ENCODE data around the gene NFE2L3. TPM values are rescaled to one million over a fixed set of nuclear protein-coding genes. Genes with fewer than 3 reads are reported as not detected.

The NFE2L3 gene
- total RNA-seq, 1 donor from 2014 or later: 50.4 TPM

DNA sequence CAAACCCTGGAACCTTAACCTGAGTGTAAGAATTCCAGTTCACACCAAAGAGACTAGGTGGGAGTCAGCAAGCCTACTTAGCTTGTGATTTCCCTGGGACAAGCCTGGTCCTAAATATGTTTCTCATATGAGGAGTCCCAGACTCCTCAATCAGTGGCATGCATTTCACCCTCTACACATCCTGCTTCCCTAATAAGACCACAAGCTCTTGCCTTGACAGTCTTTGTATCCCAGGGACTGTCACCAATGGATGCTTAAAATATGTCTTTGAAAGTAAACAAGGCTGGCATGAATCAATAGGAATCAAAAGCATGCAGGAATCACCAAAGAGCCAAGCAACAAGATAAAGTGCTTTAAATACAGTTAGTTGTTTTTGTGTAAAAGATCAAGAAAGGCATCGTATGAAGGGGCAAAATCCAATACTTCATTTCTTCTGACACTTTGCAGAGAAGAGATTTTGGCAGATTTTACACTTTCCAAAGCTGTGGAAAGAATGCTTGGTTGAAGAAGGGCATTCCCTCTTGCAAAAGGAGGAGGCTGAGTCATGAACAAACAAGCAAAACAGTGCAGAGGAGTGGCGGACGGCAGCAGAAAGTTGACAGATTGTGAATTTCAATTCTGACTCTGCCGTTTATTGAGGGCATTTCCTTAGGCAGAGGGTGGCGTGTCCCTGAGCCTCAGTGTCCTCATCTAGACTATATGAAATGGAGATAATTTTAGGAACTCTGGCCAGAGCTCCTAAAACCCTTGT is 8.5 kb upstream of the NFE2L3 start:
- Histone ChIP-seq H4K20me1 (ENCODE audit: insufficient read depth, low read length) (no peaks in the 10 kb centered on the region), H3K27ac (ENCODE audit: low read depth, low read length) (no peak overlapping the region), H3K4me1 (ENCODE audit: insufficient read depth, low read length) (peaks cover 6% of the 10 kb centered on the region), H3K9ac (ENCODE audit: low read length) (no peak overlapping the region), H3K27me3 (ENCODE audit: insufficient read depth, low read length) (no peaks in the 10 kb centered on the region), H3K4me2 (ENCODE audit: low read length) (peak overlapping the region; percentile 14), H3K79me2 (ENCODE audit: insufficient read depth, low read length) (no peaks in the 10 kb centered on the region), H3K36me3 (ENCODE audit: insufficient read depth, low read length) (no peaks in the 10 kb centered on the region), H3K9me3 (ENCODE audit: insufficient read depth, low read depth, low read length) (no peaks in the 10 kb centered on the region), H3K4me3 (ENCODE audit: insufficient read depth, low read depth, low read length) (no peak overlapping the region), H2AFZ (ENCODE audit: low read depth, low read length) (no peak overlapping the region)
- no peak overlapping the region for H3K27ac Mint-ChIP-seq (ENCODE audit: unreplicated experiment)
- H3K4me3 Mint-ChIP-seq (ENCODE audit: unreplicated experiment): no peak overlapping the region
- peaks cover 4% of the 10 kb centered on the region for H3K9me3 Mint-ChIP-seq (ENCODE audit: unreplicated experiment)
- TF ChIP-seq, protein P1, sequence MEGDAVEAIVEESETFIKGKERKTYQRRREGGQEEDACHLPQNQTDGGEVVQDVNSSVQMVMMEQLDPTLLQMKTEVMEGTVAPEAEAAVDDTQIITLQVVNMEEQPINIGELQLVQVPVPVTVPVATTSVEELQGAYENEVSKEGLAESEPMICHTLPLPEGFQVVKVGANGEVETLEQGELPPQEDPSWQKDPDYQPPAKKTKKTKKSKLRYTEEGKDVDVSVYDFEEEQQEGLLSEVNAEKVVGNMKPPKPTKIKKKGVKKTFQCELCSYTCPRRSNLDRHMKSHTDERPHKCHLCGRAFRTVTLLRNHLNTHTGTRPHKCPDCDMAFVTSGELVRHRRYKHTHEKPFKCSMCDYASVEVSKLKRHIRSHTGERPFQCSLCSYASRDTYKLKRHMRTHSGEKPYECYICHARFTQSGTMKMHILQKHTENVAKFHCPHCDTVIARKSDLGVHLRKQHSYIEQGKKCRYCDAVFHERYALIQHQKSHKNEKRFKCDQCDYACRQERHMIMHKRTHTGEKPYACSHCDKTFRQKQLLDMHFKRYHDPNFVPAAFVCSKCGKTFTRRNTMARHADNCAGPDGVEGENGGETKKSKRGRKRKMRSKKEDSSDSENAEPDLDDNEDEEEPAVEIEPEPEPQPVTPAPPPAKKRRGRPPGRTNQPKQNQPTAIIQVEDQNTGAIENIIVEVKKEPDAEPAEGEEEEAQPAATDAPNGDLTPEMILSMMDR (IDR thresholded peaks at IDR 0.05; ENCODE audit: insufficient read depth, low read depth, low read length): no peak
- DNase-seq (ENCODE audit: low read depth) (peak; percentile 36), FAIRE-seq (peak; percentile 63)
- H3K36me3 Mint-ChIP-seq (ENCODE audit: low read depth, unreplicated experiment): no peaks in the 10 kb centered on the region
- no peaks in the 10 kb centered on the region for H3K27me3 Mint-ChIP-seq (ENCODE audit: low read depth, unreplicated experiment)
- peaks cover 12% of the 10 kb centered on the region for H3K4me1 Mint-ChIP-seq (ENCODE audit: low read depth, unreplicated experiment)

DNA sequence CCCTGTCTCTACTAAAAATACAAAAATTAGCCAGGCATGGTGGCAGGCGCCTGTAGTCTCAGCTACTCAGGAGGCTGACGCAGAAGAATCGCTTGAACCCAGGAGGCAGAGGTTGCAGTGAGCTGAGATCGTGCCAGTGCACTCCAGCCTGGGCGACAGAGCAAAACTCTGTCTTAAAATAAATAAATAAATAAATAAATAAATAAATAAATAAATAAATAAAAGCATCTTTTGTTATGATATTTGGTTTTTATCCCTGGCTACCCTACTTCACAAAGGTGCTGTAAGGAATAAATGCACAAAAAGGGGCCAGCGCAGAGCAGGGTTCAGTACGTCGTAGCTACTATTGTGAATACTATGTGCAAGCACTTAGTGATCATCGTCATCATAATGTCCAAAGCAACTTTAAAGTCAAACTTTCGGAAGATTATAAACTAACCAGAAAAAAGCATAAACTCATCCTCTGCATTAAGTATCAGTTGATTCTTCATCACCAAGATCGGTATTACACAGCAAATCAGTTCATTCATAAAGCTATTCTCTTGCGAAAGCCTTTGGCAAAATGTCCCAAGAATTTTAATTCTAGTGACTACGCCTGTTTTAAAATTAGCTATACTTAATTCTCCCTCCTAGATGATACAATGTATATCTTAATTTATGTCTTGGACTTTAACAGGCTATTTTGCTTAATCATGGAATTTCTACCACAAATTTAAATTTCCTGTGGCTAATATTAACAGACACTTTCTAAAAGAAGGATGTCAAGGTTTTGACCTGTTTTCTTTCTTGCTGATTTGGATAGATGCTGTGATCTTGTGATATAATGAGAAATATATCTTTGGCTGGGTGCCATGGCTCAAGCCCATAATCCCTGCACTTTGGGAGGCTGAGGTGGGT is 7.6 kb upstream of the NFE2L3 start:
- no peak for DNase-seq (ENCODE audit: low read depth)
- Histone ChIP-seq H3K4me2 (ENCODE audit: low read length) (no peak overlapping the region), H3K9ac (ENCODE audit: low read length) (no peak overlapping the region), H3K36me3 (ENCODE audit: insufficient read depth, low read length) (no peaks in the 10 kb centered on the region), H3K79me2 (ENCODE audit: insufficient read depth, low read length) (no peaks in the 10 kb centered on the region), H3K9me3 (ENCODE audit: insufficient read depth, low read depth, low read length) (no peaks in the 10 kb centered on the region), H3K27ac (ENCODE audit: low read depth, low read length) (no peak overlapping the region), H4K20me1 (ENCODE audit: insufficient read depth, low read length) (no peaks in the 10 kb centered on the region), H3K27me3 (ENCODE audit: insufficient read depth, low read length) (peaks cover 2% of the 10 kb centered on the region), H3K4me3 (ENCODE audit: insufficient read depth, low read depth, low read length) (no peak overlapping the region), H2AFZ (ENCODE audit: low read depth, low read length) (no peak overlapping the region), H3K4me1 (ENCODE audit: insufficient read depth, low read length) (peaks cover 6% of the 10 kb centered on the region)
- Mint-ChIP-seq H3K4me1 (ENCODE audit: low read depth, unreplicated experiment) (peaks cover 12% of the 10 kb centered on the region), H3K27ac (ENCODE audit: unreplicated experiment) (no peak overlapping the region), H3K4me3 (ENCODE audit: unreplicated experiment) (no peak overlapping the region), H3K9me3 (ENCODE audit: unreplicated experiment) (peaks cover 4% of the 10 kb centered on the region), H3K27me3 (ENCODE audit: low read depth, unreplicated experiment) (no peaks in the 10 kb centered on the region), H3K36me3 (ENCODE audit: low read depth, unreplicated experiment) (no peaks in the 10 kb centered on the region)
- TF ChIP-seq EZH2 (IDR thresholded peaks at IDR 0.05; ENCODE audit: insufficient read depth, low read length): no peak
- TF ChIP-seq, protein P1 (IDR thresholded peaks at IDR 0.05; ENCODE audit: insufficient read depth, low read depth, low read length): no peak
- FAIRE-seq: no peak
